ENCODE measurements around the gene GALNT14. TPM values are rescaled to one million over a fixed set of nuclear protein-coding genes. Genes with fewer than 3 reads are reported as not detected.

GALNT14 gene
- total and polyA plus RNA-seq, 9 of the 15 experiments (the other 6 are each of a cell fraction or from before 2014, with no cell fraction given) = 0.11 TPM; not detected in 8

DNA sequence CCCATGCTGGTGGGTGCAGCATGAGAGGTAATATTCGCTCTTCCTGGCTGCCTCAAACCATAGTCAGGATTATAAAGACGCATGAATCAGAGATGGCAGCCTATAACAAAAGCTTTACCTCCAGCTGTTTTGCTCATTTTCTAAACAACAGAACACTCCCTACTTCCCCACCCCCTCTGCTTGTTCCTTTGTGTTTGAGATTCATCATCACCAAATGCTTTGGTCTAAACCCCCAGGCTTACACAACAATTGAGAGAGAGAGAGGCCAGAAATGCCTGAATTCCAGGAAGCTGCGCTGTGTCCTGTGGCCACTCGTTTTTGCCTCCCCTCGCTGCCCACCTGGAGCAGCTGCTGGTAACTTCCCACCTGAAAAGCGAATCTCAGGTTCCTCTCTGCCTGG is 252.2 kb downstream of the GALNT14 start:
- WGBS (ENCODE audit: insufficient coverage, low coverage, missing lambda C conversion rate) = 0% methylated on average over 6 of the region's 6 CpGs
- Histone ChIP-seq H4K20me1 (replicated peaks; ENCODE audit: control insufficient read depth, insufficient read depth, low read length) (no peaks in the 10 kb centered on the region), H2AFZ (ENCODE audit: low read depth, low read length) (no peak overlapping the region), H3K27me3 (ENCODE audit: control insufficient read depth in 2 of 2, insufficient read depth in 2 of 2, low read length in 2 of 2) (0 out of 5 replicates have a peak, but pooled peaks cover 0 to 5% of the 10 kb centered on the region in 2 experiments), H3K9me3 (replicated peaks; ENCODE audit: control insufficient read depth, insufficient read depth, low read depth, low read length) (no peaks in the 10 kb centered on the region), H3K4me3 (no peak overlapping the region), H3K9ac (ENCODE audit: insufficient read depth in 1 of 2, low read depth in 2 of 2, low read length in 2 of 2) (no peak overlapping the region), H3K36me3 (ENCODE audit: control insufficient read depth, insufficient read depth, low read length) (no peaks in the 10 kb centered on the region), H3K27ac (ENCODE audit: extremely low read depth, low read depth, low read length) (no peak overlapping the region), H3K79me2 (ENCODE audit: control insufficient read depth, insufficient read depth, low read length) (no peaks in the 10 kb centered on the region), H3K4me2 (ENCODE audit: insufficient read depth, low read length) (no peak overlapping the region), H3K9me1 (ENCODE audit: control insufficient read depth, insufficient read depth, low read length) (no peaks in the 10 kb centered on the region), H3K4me1 (replicated peaks in 1 of 2; ENCODE audit: control insufficient read depth in 2 of 2, insufficient read depth in 2 of 2, low read length in 2 of 2) (no peaks in the 10 kb centered on the region)
- TF ChIP-seq BMI1 (IDR thresholded peaks at IDR 0.05; ENCODE audit: low read length) (no peak), NCOA2 (IDR thresholded peaks at IDR 0.05; ENCODE audit: partially characterized antibody in 2 of 2) (no peak), LCOR (CRISPR knock-in tag; IDR thresholded peaks at IDR 0.05) (no peak), NONO (IDR thresholded peaks at IDR 0.05; ENCODE audit: low read depth in 2 of 2, low read length in 1 of 2) (no peak), BHLHE40 (IDR thresholded peaks at IDR 0.05; ENCODE audit: low read length) (no peak), KLF16 (IDR thresholded peaks at IDR 0.05) (no peak), CBX5 (IDR thresholded peaks at IDR 0.05; ENCODE audit: borderline replicate concordance, low read depth) (no peak), HDAC2 (IDR thresholded peaks at IDR 0.05) (no peak), JUNB (CRISPR knock-in tag; conservative IDR thresholded peaks at IDR 0.05) (no peak)
- TF ChIP-seq, protein P1, sequence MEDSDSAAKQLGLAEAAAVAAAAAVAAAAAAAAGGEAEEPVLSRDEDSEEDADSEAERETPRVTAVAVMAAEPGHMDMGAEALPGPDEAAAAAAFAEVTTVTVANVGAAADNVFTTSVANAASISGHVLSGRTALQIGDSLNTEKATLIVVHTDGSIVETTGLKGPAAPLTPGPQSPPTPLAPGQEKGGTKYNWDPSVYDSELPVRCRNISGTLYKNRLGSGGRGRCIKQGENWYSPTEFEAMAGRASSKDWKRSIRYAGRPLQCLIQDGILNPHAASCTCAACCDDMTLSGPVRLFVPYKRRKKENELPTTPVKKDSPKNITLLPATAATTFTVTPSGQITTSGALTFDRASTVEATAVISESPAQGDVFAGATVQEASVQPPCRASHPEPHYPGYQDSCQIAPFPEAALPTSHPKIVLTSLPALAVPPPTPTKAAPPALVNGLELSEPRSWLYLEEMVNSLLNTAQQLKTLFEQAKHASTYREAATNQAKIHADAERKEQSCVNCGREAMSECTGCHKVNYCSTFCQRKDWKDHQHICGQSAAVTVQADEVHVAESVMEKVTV (CRISPR knock-in tag; IDR thresholded peaks at IDR 0.05) = no peak
- TF ChIP-seq, protein P2, sequence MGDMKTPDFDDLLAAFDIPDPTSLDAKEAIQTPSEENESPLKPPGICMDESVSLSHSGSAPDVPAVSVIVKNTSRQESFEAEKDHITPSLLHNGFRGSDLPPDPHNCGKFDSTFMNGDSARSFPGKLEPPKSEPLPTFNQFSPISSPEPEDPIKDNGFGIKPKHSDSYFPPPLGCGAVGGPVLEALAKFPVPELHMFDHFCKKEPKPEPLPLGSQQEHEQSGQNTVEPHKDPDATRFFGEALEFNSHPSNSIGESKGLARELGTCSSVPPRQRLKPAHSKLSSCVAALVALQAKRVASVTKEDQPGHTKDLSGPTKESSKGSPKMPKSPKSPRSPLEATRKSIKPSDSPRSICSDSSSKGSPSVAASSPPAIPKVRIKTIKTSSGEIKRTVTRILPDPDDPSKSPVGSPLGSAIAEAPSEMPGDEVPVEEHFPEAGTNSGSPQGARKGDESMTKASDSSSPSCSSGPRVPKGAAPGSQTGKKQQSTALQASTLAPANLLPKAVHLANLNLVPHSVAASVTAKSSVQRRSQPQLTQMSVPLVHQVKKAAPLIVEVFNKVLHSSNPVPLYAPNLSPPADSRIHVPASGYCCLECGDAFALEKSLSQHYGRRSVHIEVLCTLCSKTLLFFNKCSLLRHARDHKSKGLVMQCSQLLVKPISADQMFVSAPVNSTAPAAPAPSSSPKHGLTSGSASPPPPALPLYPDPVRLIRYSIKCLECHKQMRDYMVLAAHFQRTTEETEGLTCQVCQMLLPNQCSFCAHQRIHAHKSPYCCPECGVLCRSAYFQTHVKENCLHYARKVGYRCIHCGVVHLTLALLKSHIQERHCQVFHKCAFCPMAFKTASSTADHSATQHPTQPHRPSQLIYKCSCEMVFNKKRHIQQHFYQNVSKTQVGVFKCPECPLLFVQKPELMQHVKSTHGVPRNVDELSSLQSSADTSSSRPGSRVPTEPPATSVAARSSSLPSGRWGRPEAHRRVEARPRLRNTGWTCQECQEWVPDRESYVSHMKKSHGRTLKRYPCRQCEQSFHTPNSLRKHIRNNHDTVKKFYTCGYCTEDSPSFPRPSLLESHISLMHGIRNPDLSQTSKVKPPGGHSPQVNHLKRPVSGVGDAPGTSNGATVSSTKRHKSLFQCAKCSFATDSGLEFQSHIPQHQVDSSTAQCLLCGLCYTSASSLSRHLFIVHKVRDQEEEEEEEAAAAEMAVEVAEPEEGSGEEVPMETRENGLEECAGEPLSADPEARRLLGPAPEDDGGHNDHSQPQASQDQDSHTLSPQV (IDR thresholded peaks at IDR 0.05) = no peak
- TF ChIP-seq, protein P3, sequence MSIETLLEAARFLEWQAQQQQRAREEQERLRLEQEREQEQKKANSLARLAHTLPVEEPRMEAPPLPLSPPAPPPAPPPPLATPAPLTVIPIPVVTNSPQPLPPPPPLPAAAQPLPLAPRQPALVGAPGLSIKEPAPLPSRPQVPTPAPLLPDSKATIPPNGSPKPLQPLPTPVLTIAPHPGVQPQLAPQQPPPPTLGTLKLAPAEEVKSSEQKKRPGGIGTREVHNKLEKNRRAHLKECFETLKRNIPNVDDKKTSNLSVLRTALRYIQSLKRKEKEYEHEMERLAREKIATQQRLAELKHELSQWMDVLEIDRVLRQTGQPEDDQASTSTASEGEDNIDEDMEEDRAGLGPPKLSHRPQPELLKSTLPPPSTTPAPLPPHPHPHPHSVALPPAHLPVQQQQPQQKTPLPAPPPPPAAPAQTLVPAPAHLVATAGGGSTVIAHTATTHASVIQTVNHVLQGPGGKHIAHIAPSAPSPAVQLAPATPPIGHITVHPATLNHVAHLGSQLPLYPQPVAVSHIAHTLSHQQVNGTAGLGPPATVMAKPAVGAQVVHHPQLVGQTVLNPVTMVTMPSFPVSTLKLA (conservative IDR thresholded peaks at IDR 0.05) = no peak
- TF ChIP-seq, protein P4, sequence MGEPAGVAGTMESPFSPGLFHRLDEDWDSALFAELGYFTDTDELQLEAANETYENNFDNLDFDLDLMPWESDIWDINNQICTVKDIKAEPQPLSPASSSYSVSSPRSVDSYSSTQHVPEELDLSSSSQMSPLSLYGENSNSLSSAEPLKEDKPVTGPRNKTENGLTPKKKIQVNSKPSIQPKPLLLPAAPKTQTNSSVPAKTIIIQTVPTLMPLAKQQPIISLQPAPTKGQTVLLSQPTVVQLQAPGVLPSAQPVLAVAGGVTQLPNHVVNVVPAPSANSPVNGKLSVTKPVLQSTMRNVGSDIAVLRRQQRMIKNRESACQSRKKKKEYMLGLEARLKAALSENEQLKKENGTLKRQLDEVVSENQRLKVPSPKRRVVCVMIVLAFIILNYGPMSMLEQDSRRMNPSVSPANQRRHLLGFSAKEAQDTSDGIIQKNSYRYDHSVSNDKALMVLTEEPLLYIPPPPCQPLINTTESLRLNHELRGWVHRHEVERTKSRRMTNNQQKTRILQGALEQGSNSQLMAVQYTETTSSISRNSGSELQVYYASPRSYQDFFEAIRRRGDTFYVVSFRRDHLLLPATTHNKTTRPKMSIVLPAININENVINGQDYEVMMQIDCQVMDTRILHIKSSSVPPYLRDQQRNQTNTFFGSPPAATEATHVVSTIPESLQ (CRISPR knock-in tag; IDR thresholded peaks at IDR 0.05) = no peak
- FAIRE-seq = no peak
- DNase-seq (ENCODE audit: extremely low read depth in 1 of 4, low spot score in 3 of 4) = no peak
- ATAC-seq = no peak
- ChIA-PET CTCF (ENCODE audit: low intra/inter-chr PET ratio) (no interaction called here), POLR2A (no interaction called here)
- intact Hi-C loops (cut with micrococcal nuclease) (no loop called here), in situ Hi-C loops (cut with MboI) (no loop called here)
- BruUV-seq (replicated peaks) = no TSS peak
